ENCODE data around the gene PLK3. TPM values are rescaled to one million over a fixed set of nuclear protein-coding genes. Genes with fewer than 3 reads are reported as not detected.

Gene PLK3
- total and polyA plus RNA-seq, 9 of the 15 experiments (the other 6 are each of a cell fraction or from before 2014, with no cell fraction given): 0.52 to 22.7 (median 11.0) TPM

- TF ChIP-seq ZBTB7A (IDR thresholded peaks at IDR 0.05; ENCODE audit: borderline replicate concordance, control insufficient read depth, low read depth, low read length): 0 out of 2 replicates have a peak, but pooled peaks have one; percentile 22
- TF ChIP-seq ETV5 (CRISPR knock-in tag; IDR thresholded peaks at IDR 0.05; ENCODE audit: low read depth): 0 out of 2 replicates have a peak, but pooled peaks have one; percentile 49
- TF ChIP-seq CEBPZ (IDR thresholded peaks at IDR 0.05; ENCODE audit: borderline replicate concordance, low read depth, low read length): no peak
- no peak for TF ChIP-seq IRF2 (CRISPR knock-in tag; IDR thresholded peaks at IDR 0.05)
- no peak for TF ChIP-seq ZNF436 (CRISPR knock-in tag; IDR thresholded peaks at IDR 0.05)
- TF ChIP-seq CTBP1 (IDR thresholded peaks at IDR 0.05; ENCODE audit: borderline replicate concordance): peak; percentile 71; the same call in 1 of the 2 replicates
- peak; percentile 73 for TF ChIP-seq ARID1B (IDR thresholded peaks at IDR 0.05)
- no peak for TF ChIP-seq KAT7 (CRISPR knock-in tag; IDR thresholded peaks at IDR 0.05; ENCODE audit: borderline replicate concordance)
- no peak for TF ChIP-seq ZNF3 (CRISPR knock-in tag; IDR thresholded peaks at IDR 0.05)
- 0 out of 2 replicates have a peak, but pooled peaks have one; percentile 34 for TF ChIP-seq EHMT2 (IDR thresholded peaks at IDR 0.05)
- no peak for TF ChIP-seq SUPT5H (IDR thresholded peaks at IDR 0.05)
- TF ChIP-seq CBX2 (IDR thresholded peaks at IDR 0.05; ENCODE audit: insufficient read depth, low read length, poor library complexity, severe bottlenecking): no peak
- no peak for TF ChIP-seq ID3 (CRISPR knock-in tag; IDR thresholded peaks at IDR 0.05)
- TF ChIP-seq ID3 (tag; IDR thresholded peaks at IDR 0.05): 0 out of 2 replicates have a peak, but pooled peaks have one; percentile 19
- TF ChIP-seq SRSF9 (IDR thresholded peaks at IDR 0.05; ENCODE audit: borderline replicate concordance, low read depth, low read length): no peak
- TF ChIP-seq MEIS2 (IDR thresholded peaks at IDR 0.05; ENCODE audit: partially characterized antibody): peak; percentile 95
- TF ChIP-seq CBFA2T3 (IDR thresholded peaks at IDR 0.05): peak; percentile 59
- 0 out of 2 replicates have a peak, but pooled peaks have one; percentile 17 for TF ChIP-seq ATF7 (IDR thresholded peaks at IDR 0.05)
- peak; percentile 87 for TF ChIP-seq ZEB2 (IDR thresholded peaks at IDR 0.05)
- TF ChIP-seq ZNF780A (CRISPR knock-in tag; IDR thresholded peaks at IDR 0.05): no peak
- peak; percentile 18 for TF ChIP-seq CBFA2T2 (conservative IDR thresholded peaks at IDR 0.05)
- TF ChIP-seq TCF3 (CRISPR knock-in tag; IDR thresholded peaks at IDR 0.05): peak; percentile 35; the same call in 1 of the 2 replicates
- no peak for TF ChIP-seq ELK3 (CRISPR knock-in tag; IDR thresholded peaks at IDR 0.05)
These were observed 9.0 kb upstream of the PLK3 start (continued) for GRCh38 chr1:44790968-44791801.
